MM.1S (cell line): ENCODE data around the gene ROBO3.

Source experiments
- DNase-seq: peaks from one replicate; pipeline ENCODE4 v3.0.0-alpha.2; 2015
- H2AFZ ChIP-seq: fragments of 300-600 bp; sonication (generic); 2 replicates; pipeline ENCODE4 v1.6.0; 2016; ENCODE audit warnings: antibody characterized with exemption, low read length
- H3F3A ChIP-seq: fragments of 300-600 bp; sonication (generic); 2 replicates; pipeline ENCODE4 v1.6.1; 2016; ENCODE audit warnings: mild to moderate bottlenecking, antibody characterized with exemption, low read length, moderate library complexity, mixed read lengths; ENCODE audit not compliant: insufficient read depth
- H3K27ac ChIP-seq: fragments of 300-600 bp; sonication (generic); 2 replicates; pipeline ENCODE4 v1.5.1; 2016; ENCODE audit warnings: mild to moderate bottlenecking, low read length
- H3K27me3 ChIP-seq: fragments of 300-600 bp; sonication (generic); replicated peaks from 2 replicates; pipeline ENCODE4 v1.6.0; 2016; ENCODE audit warnings: low read length; ENCODE audit not compliant: insufficient read depth
- H3K36me3 ChIP-seq: fragments of 300-600 bp; sonication (generic); replicated peaks from 2 replicates; pipeline ENCODE4 v1.6.1; 2016; ENCODE audit warnings: mild to moderate bottlenecking, low read length, mixed read lengths; ENCODE audit not compliant: insufficient read depth
- H3K4me1 ChIP-seq: fragments of 300-600 bp; sonication (generic); 2 replicates; pipeline ENCODE4 v1.6.1; 2016; ENCODE audit warnings: low read length, mixed read lengths
- H3K4me2 ChIP-seq: fragments of 300-600 bp; sonication (generic); 2 replicates; pipeline ENCODE4 v1.6.0; 2016; ENCODE audit warnings: low read depth, low read length
- H3K4me3 ChIP-seq: fragments of 300-600 bp; sonication (generic); 2 replicates; pipeline ENCODE4 v1.5.1; 2016; ENCODE audit warnings: low read length, mixed read lengths
- H3K79me2 ChIP-seq: fragments of 300-600 bp; sonication (generic); 2 replicates; pipeline ENCODE4 v1.6.1; 2016; ENCODE audit warnings: mixed run types, low read length, mixed read lengths
- H3K9ac ChIP-seq: fragments of 300-600 bp; sonication (generic); 2 replicates; pipeline ENCODE4 v1.6.1; 2016; ENCODE audit warnings: low read length, mixed read lengths
- H3K9me2 ChIP-seq: fragments of 300-600 bp; sonication (generic); replicated peaks from 2 replicates; pipeline ENCODE4 v1.6.1; 2016; ENCODE audit warnings: mild to moderate bottlenecking, low read length, mixed read lengths; ENCODE audit not compliant: insufficient read depth
- H3K9me3 ChIP-seq: fragments of 300-600 bp; sonication (generic); replicated peaks from 2 replicates; pipeline ENCODE4 v1.6.1; 2016; ENCODE audit warnings: mild to moderate bottlenecking, low read length, mixed read lengths; ENCODE audit not compliant: insufficient read depth
- H4K20me1 ChIP-seq: fragments of 300-600 bp; sonication (generic); 2 replicates; pipeline ENCODE4 v1.6.1; 2016; ENCODE audit warnings: mild to moderate bottlenecking, low read length, moderate library complexity, mixed read lengths; ENCODE audit not compliant: insufficient read depth
- CTCF ChIP-seq: fragments of 300-600 bp; sonication (generic); IDR thresholded peaks from 2 replicates; pipeline ENCODE4 v1.5.1; 2016; ENCODE audit warnings: antibody characterized with exemption, low read length, mixed read lengths
- EZH2 ChIP-seq: fragments of 300-600 bp; sonication (generic); optimal IDR thresholded peaks from 2 replicates; pipeline ENCODE3; 2017; ENCODE audit warnings: low read depth, mild to moderate bottlenecking, antibody characterized with exemption, low read length, mixed read lengths
- EZH2phosphoT487 ChIP-seq: fragments of 300-600 bp; sonication (generic); IDR thresholded peaks from 2 replicates; pipeline ENCODE4 v1.6.1; 2018; ENCODE audit warnings: antibody characterized with exemption, low read length

Gene ROBO3

DNA sequence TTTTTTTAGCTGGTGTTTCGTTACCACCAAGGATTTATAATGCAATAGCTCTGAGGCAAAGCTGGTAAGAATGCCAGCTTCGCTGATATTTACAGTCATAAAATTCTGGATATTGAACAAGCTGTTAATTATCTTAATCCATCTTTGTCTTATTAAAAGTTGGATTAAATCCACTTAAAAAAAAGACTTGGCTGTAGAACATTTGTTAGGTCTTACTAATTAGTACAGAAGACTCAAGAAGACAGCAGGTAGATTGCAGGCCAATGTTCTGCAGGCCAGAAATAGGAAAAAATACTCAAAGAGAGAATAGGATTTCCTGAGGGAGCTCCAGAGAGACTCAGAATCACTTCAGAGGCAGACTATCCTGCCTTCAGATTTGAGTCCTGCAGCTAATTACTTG, 24.9 kb downstream of the ROBO3 start:
- no peaks in the 10 kb centered on the region for H3F3A ChIP-seq

GRCh38 chr11:124890683-124891372, 25.6 kb downstream of the ROBO3 start:
- TF ChIP-seq CTCF, result no peak
- TF ChIP-seq EZH2, result no peak
- TF ChIP-seq EZH2phosphoT487, result no peak
- Histone ChIP-seq H3K27me3 (no peaks in the 10 kb centered on the region), H3K4me2 (no peak overlapping the region)

More for the DNA sequence above, 24.9 kb downstream of the ROBO3 start:
- no peak overlapping the region for H3K27ac ChIP-seq
- H3K9ac ChIP-seq, result no peak overlapping the region
- no peaks in the 10 kb centered on the region for H3K27me3 ChIP-seq
- no peak for TF ChIP-seq EZH2
- TF ChIP-seq EZH2phosphoT487, result no peak
- no peak for TF ChIP-seq CTCF
- no peak for DNase-seq
- no peak overlapping the region for H3K4me2 ChIP-seq
- H3K4me1 ChIP-seq, result no peaks in the 10 kb centered on the region
- no peaks in the 10 kb centered on the region for H4K20me1 ChIP-seq
- no peaks in the 10 kb centered on the region for H3K79me2 ChIP-seq
- no peaks in the 10 kb centered on the region for H3K9me2 ChIP-seq
- H2AFZ ChIP-seq, result no peak overlapping the region
- no peaks in the 10 kb centered on the region for H3K9me3 ChIP-seq
- H3K36me3 ChIP-seq, result no peaks in the 10 kb centered on the region
- H3K4me3 ChIP-seq, result no peak overlapping the region

GRCh38 chr11:124891373-124891861, 26.2 kb downstream of the ROBO3 start:
- H2AFZ ChIP-seq, result no peak overlapping the region
- H3K9me2 ChIP-seq, result no peaks in the 10 kb centered on the region
- no peaks in the 10 kb centered on the region for H4K20me1 ChIP-seq
- H3K27me3 ChIP-seq, result no peaks in the 10 kb centered on the region
- TF ChIP-seq EZH2phosphoT487, result no peak
- no peak for TF ChIP-seq CTCF
- no peak for TF ChIP-seq EZH2
- no peaks in the 10 kb centered on the region for H3K36me3 ChIP-seq
- no peak overlapping the region for H3K9ac ChIP-seq
- DNase-seq, result no peak
- H3K9me3 ChIP-seq, result no peaks in the 10 kb centered on the region
- no peaks in the 10 kb centered on the region for H3K79me2 ChIP-seq
- H3K4me1 ChIP-seq, result no peaks in the 10 kb centered on the region
- no peak overlapping the region for H3K4me3 ChIP-seq
- no peak overlapping the region for H3K27ac ChIP-seq
- H3F3A ChIP-seq, result no peaks in the 10 kb centered on the region
- H3K4me2 ChIP-seq, result no peak overlapping the region

More at GRCh38 chr11:124890683-124891372, 25.6 kb downstream of the ROBO3 start:
- H3K36me3 ChIP-seq, result no peaks in the 10 kb centered on the region
- no peak overlapping the region for H2AFZ ChIP-seq
- H3K27ac ChIP-seq, result no peak overlapping the region
- H4K20me1 ChIP-seq, result no peaks in the 10 kb centered on the region
- H3K79me2 ChIP-seq, result no peaks in the 10 kb centered on the region
- no peaks in the 10 kb centered on the region for H3K4me1 ChIP-seq
- H3K9me3 ChIP-seq, result no peaks in the 10 kb centered on the region
- DNase-seq, result no peak
- no peaks in the 10 kb centered on the region for H3K9me2 ChIP-seq
- no peak overlapping the region for H3K4me3 ChIP-seq
- H3K9ac ChIP-seq, result no peak overlapping the region
- H3F3A ChIP-seq, result no peaks in the 10 kb centered on the region
